Activated T-cell treated with anti-CD3 and anti-CD28 coated beads, Interleukin-2, amount 50 U/mL, for 48 hours (primary cell): ENCODE measurements around the gene GEN1.
"Not testable (repeated sequence)": the region's sequence is repeated elsewhere in the genome, so short reads cannot be mapped to it uniquely, and the experiment has no call there.

Source experiments
- DNase-seq, 2 experiments: peaks; one replicate each; pipeline ENCODE4 v3.0.0-alpha.2; 2020

GEN1 gene

GRCh38 chr2:17798338-17798737 lies 44.4 kb downstream of the GEN1 start:
- DNase-seq, result no peak

- DNase-seq, result no peak
Measured at GRCh38 chr2:17799301-17800120, 45.6 kb downstream of the GEN1 start.

GRCh38 chr2:17800219-17800618 lies 46.3 kb downstream of the GEN1 start:
- no peak for DNase-seq

- DNase-seq, result no peak
Measured at GRCh38 chr2:17800693-17801458, 46.9 kb downstream of the GEN1 start.

- DNase-seq, result no peak
Measured at GRCh38 chr2:17803497-17803896, 49.6 kb downstream of the GEN1 start.

- DNase-seq, result no peak
Measured at GRCh38 chr2:17804358-17804757, 50.4 kb downstream of the GEN1 start.

- no peak for DNase-seq
Measured at GRCh38 chr2:17805166-17805565, 51.2 kb downstream of the GEN1 start.

- no peak for DNase-seq
Measured at GRCh38 chr2:17805717-17806363, 51.9 kb downstream of the GEN1 start.

GRCh38 chr2:17813010-17813741 lies 59.2 kb downstream of the GEN1 start:
- DNase-seq, result no peak

- DNase-seq, result no peak
Measured at GRCh38 chr2:17813742-17814473, 60.0 kb downstream of the GEN1 start.

GRCh38 chr2:17814601-17815000 lies 60.7 kb downstream of the GEN1 start:
- DNase-seq, result no peak

GRCh38 chr2:17815468-17816184 lies 61.7 kb downstream of the GEN1 start:
- no peak for DNase-seq

- no peak for DNase-seq
Measured at GRCh38 chr2:17816396-17817245, 62.7 kb downstream of the GEN1 start, which contains the start of gene MSGN1. TSS of gene MSGN1 (plus strand) at chr2:17816460. CDS start at chr2:17816519, 59 bp downstream.

GRCh38 chr2:17818235-17818815 lies 64.4 kb downstream of the GEN1 start:
- DNase-seq, result no peak

GRCh38 chr2:17821080-17821479 lies 67.1 kb downstream of the GEN1 start:
- DNase-seq, result no peak

GRCh38 chr2:17821535-17822444 lies 67.9 kb downstream of the GEN1 start:
- DNase-seq, result no peak

GRCh38 chr2:17822445-17823117 lies 68.6 kb downstream of the GEN1 start:
- no peak for DNase-seq

GRCh38 chr2:17823646-17824045 lies 69.7 kb downstream of the GEN1 start:
- DNase-seq, result not testable (repeated sequence)
